Heart right ventricle (tissue), 16 donors: Measurements from ENCODE around the gene PPIH. TPM values are rescaled to one million over a fixed set of nuclear protein-coding genes. Genes with fewer than 3 reads are reported as not detected.

Experiments used
- ATAC-seq, 8 donors: fragments of 200-7000 bp; cut with Tn5 transposase; one replicate each; pipeline ENCODE4 v1.9.1; 2020; ENCODE audit warnings: mild to moderate bottlenecking in 8 of 8, moderate library complexity in 8 of 8, moderate number of reproducible peaks in 1 of 8
- DNase-seq, 2 donors: peaks; one replicate each; pipeline ENCODE4 v3.0.0-alpha.2; 2020
- H3K27ac ChIP-seq, 10 donors: fragments of 200-600 bp; sonication (generic) in 2 of 10; one replicate each; pipeline versions ENCODE4 v1.5.0 to v1.8.0; 2020 to 2022; ENCODE audit warnings: mild to moderate bottlenecking in 3 of 10
- H3K27me3 ChIP-seq, 7 donors: fragments of 200-600 bp; one replicate each; pipeline ENCODE4 v1.8.0; 2021 to 2022; ENCODE audit warnings: mild to moderate bottlenecking in 2 of 7
- H3K36me3 ChIP-seq, 9 donors: fragments of 200-600 bp; sonication (generic) in 1 of 9; one replicate each; pipeline versions ENCODE4 v1.5.0 to v1.8.0; 2020 to 2022; ENCODE audit warnings: mild to moderate bottlenecking in 2 of 9
- H3K4me1 ChIP-seq, 9 donors: fragments of 200-600 bp; sonication (generic) in 1 of 9; one replicate each; pipeline versions ENCODE4 v1.5.0 to v1.8.0; 2020 to 2022; ENCODE audit warnings: mild to moderate bottlenecking in 4 of 9
- H3K4me3 ChIP-seq, 10 donors: fragments of 200-600 bp; sonication (generic) in 2 of 10; one replicate each; pipeline versions ENCODE4 v1.5.0 to v1.8.0; 2020 to 2022; ENCODE audit warnings: mild to moderate bottlenecking in 7 of 10, moderate library complexity in 2 of 10
- H3K9me3 ChIP-seq, 11 donors: fragments of 200-600 bp in 10 of 11; sonication (generic) in 2 of 11; one replicate each; pipeline versions ENCODE4 v1.5.0 to v1.8.0; 2013 to 2022; ENCODE audit warnings: mild to moderate bottlenecking in 2 of 11, control low read depth in 1 of 11, moderate library complexity in 1 of 11
- CTCF ChIP-seq, 9 donors: fragments of 200-600 bp; sonication (generic) in 2 of 9; IDR thresholded peaks; one replicate each; pipeline versions ENCODE4 v1.5.0 to v1.8.0; 2021 to 2022; ENCODE audit warnings: antibody characterized with exemption in 9 of 9, mild to moderate bottlenecking in 5 of 9, moderate library complexity in 1 of 9
- WGBS, 2 donors: extraction: QIAGEN DNeasy Blood & Tissue Kit; methylation state at CpG; one replicate each; pipeline ENCODE4 v1.1.7; 2013; ENCODE audit warnings: inconsistent platforms in 1 of 2; 5-methylcytosine and 5-hydroxymethylcytosine counted together
- intact Hi-C, 10 donors: fragments of 100-400 bp; cut with DNase I; formaldehyde crosslinking; loops; one replicate each; pipeline versions ENCODE4 v1.11.1 to v1.14.2; 2022
- polyA plus RNA-seq, 2 donors: library from polyadenylated mRNA; stranded (reverse); fragments of 200-250 nt; gene quantifications; one replicate each; pipeline ENCODE4 v1.2.3, GENCODE V29; 2013
- total RNA-seq, 10 donors: library from RNA; stranded (reverse); fragmentation: NEBNext Ultra II Directional in 3 of 10; extraction: Animal tissue kit (Norgen Biotek cat#: 25700) in 3 of 10; gene quantifications; one replicate each; pipeline versions ENCODE4 v1.2.1 to v1.2.4, GENCODE V29; 2021 to 2023
- donor health status: Arrhythmogenic right ventricular cardiomyopathy.
- donor health status: ischemic (EF 13 %, LVEDD 7.1; RV severe dilation, severe dysfunction).
- donor health status: healthy with polysubstance abuse.
- donor health status: DM: no; HTN: yes; CAD: no.
- donor health status: DM: no; HTN: no; CAD: no.
- donor health status: ischemic (EF 25% LVEDD 6.9; RV normal size, moderate dysfunction).
- donor health status: ischemic (EF 25% LVEDD 5.7; RV mildly dilated, moderate dysfunction).
- donor health status: healthy.
- donor health status: DM: yes; HTN: yes; CAD: no.
- donor health status: Ischemic cardiomyopathy.
- donor health status: ischemic (EF 35%, LVEDD 5.7; RV mildly dilated, moderate dysfunction).
- donor health status: nonischemic (EF 11% LVEDD 7.7; RV severe dilation, severe dysfunction).
- donor health status: DM: yes; HTN: yes; CAD: no.
- donor health status: PGD.
- donor health status: ischemic (EF 29% LVEDD 5.4; RV normal size, mild dysfunction).
- donor health status: nonischemic (EF 23%, LVEDD 6.1; RV moderate dilation, normal function).

Gene PPIH
- total and polyA plus RNA-seq, 12 donors: 15.2 to 38.6 (median 19.5) TPM

DNA sequence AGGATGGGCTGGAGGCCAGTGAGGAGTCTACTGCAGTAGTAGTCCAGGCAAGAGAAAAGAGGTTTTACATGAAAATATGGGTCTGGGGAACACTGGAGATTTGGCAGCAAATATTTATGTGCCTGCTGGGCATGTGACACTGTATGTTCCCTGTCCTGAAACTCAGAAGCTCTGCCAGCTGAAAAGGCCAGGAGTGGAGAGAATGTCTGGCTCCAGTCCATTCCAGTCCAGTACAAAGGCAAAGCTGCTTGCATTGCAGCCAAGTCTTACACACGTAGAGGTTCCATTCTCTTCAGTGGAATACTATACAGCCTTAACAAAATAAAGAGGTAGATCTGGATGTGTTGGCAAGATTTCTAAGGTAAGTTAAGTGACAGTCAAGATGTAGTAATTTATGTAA is 16.5 kb downstream of the PPIH start:
- no peaks in the 10 kb centered on the region for H3K27me3 ChIP-seq
- H3K36me3 ChIP-seq: peaks cover 0 to 55% (median 9%) of the 10 kb centered on the region in 9 donors
- TF ChIP-seq CTCF (IDR thresholded peaks at IDR 0.05): no peak
- H3K4me1 ChIP-seq: peaks cover 0 to 13% (median 5%) of the 10 kb centered on the region in 9 donors
- peak in 1 of 2 donors; percentile 67 for DNase-seq
- 28 to 33% methylated on average over 1 of the region's 1 CpG for WGBS, 2 donors
- peak overlapping the region; percentile 7 to 77 (median 51) for H3K27ac ChIP-seq
- intact Hi-C loops: no loop called here
- ATAC-seq: peak; percentile 75 to 95 (median 91)
- H3K4me3 ChIP-seq: no peak overlapping the region
- H3K9me3 ChIP-seq: no peaks in the 10 kb centered on the region

- H3K4me1 ChIP-seq: peaks cover 0 to 17% (median 8%) of the 10 kb centered on the region in 9 donors
- DNase-seq (no peak), ATAC-seq (no peak)
- TF ChIP-seq CTCF (IDR thresholded peaks at IDR 0.05): no peak
- peaks cover 0 to 48% (median 9%) of the 10 kb centered on the region in 9 donors for H3K36me3 ChIP-seq
- WGBS, 2 donors: 92 to 96% methylated on average over 3 of the region's 3 CpGs
- H3K27me3 ChIP-seq: no peaks in the 10 kb centered on the region
- no peak overlapping the region for H3K4me3 ChIP-seq
- intact Hi-C loops: no loop called here
- H3K9me3 ChIP-seq: no peaks in the 10 kb centered on the region
- no peak overlapping the region for H3K27ac ChIP-seq
Observed at GRCh38 chr1:42675467-42675866, 17.2 kb downstream of the PPIH start.

- no peak overlapping the region for H3K27ac ChIP-seq
- H3K9me3 ChIP-seq: no peaks in the 10 kb centered on the region
- H3K4me1 ChIP-seq: peaks cover 0 to 27% (median 18%) of the 10 kb centered on the region in 9 donors
- TF ChIP-seq CTCF (IDR thresholded peaks at IDR 0.05): no peak
- DNase-seq: peak; percentile 26 to 39
- intact Hi-C loops: no loop called here
- ATAC-seq: peak in 2 of 8 donors; percentile 42 to 47
- peaks cover 0 to 37% (median 5%) of the 10 kb centered on the region in 9 donors for H3K36me3 ChIP-seq
- no peak overlapping the region for H3K4me3 ChIP-seq
- WGBS, 2 donors: 68 to 84% methylated on average over 3 of the region's 3 CpGs
- H3K27me3 ChIP-seq: no peaks in the 10 kb centered on the region
Observed at GRCh38 chr1:42676534-42677087, 18.4 kb downstream of the PPIH start.

DNA sequence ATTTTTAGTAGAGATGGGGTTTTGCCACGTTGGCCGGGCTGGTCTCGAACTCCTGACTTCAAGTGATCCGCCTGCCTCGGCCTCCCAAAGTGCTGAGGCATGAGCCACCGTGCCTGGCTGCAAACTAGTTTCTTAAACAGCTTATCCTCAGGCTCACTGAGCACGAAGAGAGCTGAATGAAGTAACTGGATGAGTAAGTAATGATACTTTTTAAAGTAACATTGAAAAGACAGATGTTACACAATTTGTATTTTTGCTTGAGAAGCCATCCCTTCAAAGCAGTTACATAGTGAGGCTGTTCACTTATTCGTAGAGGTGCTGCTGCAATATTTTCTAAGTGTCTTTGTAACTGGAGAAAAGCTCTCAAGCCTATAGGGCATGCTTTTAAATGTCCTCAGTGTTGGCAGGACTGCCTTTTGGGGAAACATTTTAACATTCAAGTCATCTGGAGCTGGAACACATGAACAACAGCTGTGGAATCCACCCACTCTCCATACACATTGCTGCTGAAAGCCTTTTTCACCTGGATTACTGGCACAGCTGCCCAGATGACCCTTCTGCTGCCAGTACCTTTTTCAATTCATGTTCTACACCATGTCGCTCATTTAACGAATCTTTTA is 21.3 kb downstream of the PPIH start:
- H3K9me3 ChIP-seq: no peaks in the 10 kb centered on the region
- peaks cover 4 to 36% (median 31%) of the 10 kb centered on the region in 9 donors for H3K4me1 ChIP-seq
- no peak overlapping the region for H3K27ac ChIP-seq
- no peak overlapping the region for H3K4me3 ChIP-seq
- intact Hi-C loops: no loop called here
- no peak for ATAC-seq
- no peak for TF ChIP-seq CTCF (IDR thresholded peaks at IDR 0.05)
- no peaks in the 10 kb centered on the region for H3K27me3 ChIP-seq
- H3K36me3 ChIP-seq: peaks cover 0 to 32% (median 5%) of the 10 kb centered on the region in 9 donors
- WGBS, 2 donors: 85 to 87% methylated on average over 10 of the region's 10 CpGs
- DNase-seq: no peak
